CD4-positive, CD25-positive, alpha-beta regulatory T cell (primary cell): ENCODE data around the gene TAL2. TPM values are rescaled to one million over a fixed set of nuclear protein-coding genes. Genes with fewer than 3 reads are reported as not detected.
A peak's percentile ranks its signal among the peaks of the same experiment; 100 is the strongest.
"Not testable (repeated sequence)": the region's sequence is repeated elsewhere in the genome, so short reads cannot be mapped to it uniquely, and the experiment has no call there.

Experiments used
- ATAC-seq, 2 donors: fragments of 150-1000 bp; cut with Tn5 transposase; one replicate each; pipeline ENCODE4 v1.10.0; 2021; ENCODE audit warnings: low read depth in 2 of 2, moderate number of reproducible peaks in 2 of 2, moderate library complexity in 1 of 2
- DNase-seq, 3 donors: peaks; one replicate each; pipeline versions ENCODE4 v3.0.0 to v3.0.0-alpha.2; 2012 to 2022; ENCODE audit warnings: mixed read lengths in 1 of 3
- H3K27ac ChIP-seq: one replicate; pipeline ENCODE4 v1.7.0; 2013; ENCODE audit warnings: mild to moderate bottlenecking, low read length; ENCODE audit not compliant: insufficient read depth, poor library complexity, severe bottlenecking
- H3K27me3 ChIP-seq: one replicate; pipeline ENCODE4 v1.7.0; 2013; ENCODE audit warnings: low read length; ENCODE audit not compliant: control insufficient read depth, insufficient read depth
- H3K36me3 ChIP-seq: one replicate; pipeline ENCODE4 v1.7.0; 2013; ENCODE audit warnings: mild to moderate bottlenecking, low read length, moderate library complexity; ENCODE audit not compliant: control insufficient read depth, insufficient read depth
- H3K4me1 ChIP-seq: 2 replicates; pipeline ENCODE4 v1.7.0; 2013; ENCODE audit warnings: mild to moderate bottlenecking, low read length; ENCODE audit not compliant: insufficient read depth, control insufficient read depth, poor library complexity, severe bottlenecking
- H3K4me3 ChIP-seq: one replicate; pipeline ENCODE4 v1.7.0; 2013; ENCODE audit warnings: low read depth, mild to moderate bottlenecking, low read length, moderate library complexity
- H3K9me3 ChIP-seq, 2 experiments: 1 replicate in 1 of 2; 2 replicates in 1 of 2; pipeline ENCODE4 v1.7.0; 2013; ENCODE audit warnings: low read length in 2 of 2, mild to moderate bottlenecking in 1 of 2, moderate library complexity in 1 of 2; ENCODE audit not compliant: control insufficient read depth in 2 of 2
- H3K27ac Mint-ChIP-seq, 3 donors: one replicate each; pipeline ENCODE4 v1.8.0; 2020 to 2022; ENCODE audit warnings: mild to moderate bottlenecking in 3 of 3, mixed read lengths in 3 of 3, moderate library complexity in 2 of 3
- H3K27me3 Mint-ChIP-seq: one replicate; pipeline ENCODE4 v1.8.0; 2022; ENCODE audit warnings: mild to moderate bottlenecking, mixed read lengths
- H3K36me3 Mint-ChIP-seq: one replicate; pipeline ENCODE4 v1.8.0; 2020; ENCODE audit warnings: mixed read lengths
- H3K4me1 Mint-ChIP-seq, 4 donors: one replicate each; pipeline ENCODE4 v1.8.0; 2020 to 2022; ENCODE audit warnings: mixed read lengths in 4 of 4, mild to moderate bottlenecking in 1 of 4
- H3K4me3 Mint-ChIP-seq, 4 donors: one replicate each; pipeline ENCODE4 v1.8.0; 2020 to 2022; ENCODE audit warnings: mild to moderate bottlenecking in 4 of 4, mixed read lengths in 4 of 4, moderate library complexity in 3 of 4
- H3K9me3 Mint-ChIP-seq, 7 donors: one replicate each; pipeline ENCODE4 v1.8.0; 2020 to 2022; ENCODE audit warnings: mixed read lengths in 7 of 7, mild to moderate bottlenecking in 3 of 7, moderate library complexity in 2 of 7
- polyA plus RNA-seq, 4 donors: library from polyadenylated mRNA; unstranded; fragments of 300-500 nt; fragmentation: Illumina TruSeq; gene quantifications; one replicate each; pipeline ENCODE4 v1.2.3, GENCODE V29; 2021
- total RNA-seq: library from RNA; stranded (reverse); gene quantifications from one replicate; pipeline ENCODE4 v1.2.3, GENCODE V29; 2022

Gene TAL2
- total and polyA plus RNA-seq, 5 donors from 2014 or later = not detected

GRCh38 chr9:105701145-105701544, 38.9 kb downstream of the TAL2 start:
- Histone ChIP-seq H3K36me3 (no peaks in the 10 kb centered on the region), H3K4me3 (no peak overlapping the region), H3K4me1 (no peaks in the 10 kb centered on the region), H3K27ac (no peak overlapping the region), H3K9me3 (no peaks in the 10 kb centered on the region), H3K27me3 (no peaks in the 10 kb centered on the region)
- H3K4me3 Mint-ChIP-seq = no peak overlapping the region
- DNase-seq (no peak), ATAC-seq (no peak)
- H3K27ac Mint-ChIP-seq = peak overlapping the region in 1 of 3 donors; percentile 13
- H3K36me3 Mint-ChIP-seq = peaks cover 2% of the 10 kb centered on the region
- H3K27me3 Mint-ChIP-seq = peaks cover 5% of the 10 kb centered on the region
- H3K9me3 Mint-ChIP-seq = no peaks in the 10 kb centered on the region
- H3K4me1 Mint-ChIP-seq = peaks cover 0 to 36% (median 17%) of the 10 kb centered on the region in 4 donors

- ATAC-seq = no peak
- H3K36me3 Mint-ChIP-seq = peaks cover 4% of the 10 kb centered on the region
- no peak overlapping the region for H3K27ac ChIP-seq
- H3K27me3 Mint-ChIP-seq = peaks cover 5% of the 10 kb centered on the region
- no peaks in the 10 kb centered on the region for H3K27me3 ChIP-seq
- no peak overlapping the region for H3K4me3 Mint-ChIP-seq
- H3K9me3 Mint-ChIP-seq = no peaks in the 10 kb centered on the region
- H3K4me1 ChIP-seq = no peaks in the 10 kb centered on the region
- H3K4me1 Mint-ChIP-seq = peaks cover 0 to 29% (median 16%) of the 10 kb centered on the region in 4 donors
- no peak overlapping the region for H3K4me3 ChIP-seq
- no peak for DNase-seq
- no peaks in the 10 kb centered on the region for H3K9me3 ChIP-seq
- no peak overlapping the region for H3K27ac Mint-ChIP-seq
- H3K36me3 ChIP-seq = no peaks in the 10 kb centered on the region
Observed at GRCh38 chr9:105702207-105702606, 40.0 kb downstream of the TAL2 start.

GRCh38 chr9:105703638-105704037, 41.4 kb downstream of the TAL2 start:
- ATAC-seq, H3K4me3 Mint-ChIP-seq, H3K4me1 ChIP-seq, H3K27ac ChIP-seq, H3K27me3 Mint-ChIP-seq, H3K9me3 Mint-ChIP-seq, H3K27ac Mint-ChIP-seq, H3K4me3 ChIP-seq, DNase-seq, H3K36me3 Mint-ChIP-seq, H3K36me3 ChIP-seq, H3K27me3 ChIP-seq, H3K9me3 ChIP-seq: not testable (repeated sequence)
- peaks cover 9 to 24% (median 18%) of the 10 kb centered on the region in 4 donors for H3K4me1 Mint-ChIP-seq

GRCh38 chr9:105706156-105706555, 43.9 kb downstream of the TAL2 start:
- H3K36me3 Mint-ChIP-seq = peaks cover 11% of the 10 kb centered on the region
- H3K9me3 ChIP-seq = no peaks in the 10 kb centered on the region
- no peak overlapping the region for H3K4me3 Mint-ChIP-seq
- no peaks in the 10 kb centered on the region for H3K4me1 ChIP-seq
- no peak overlapping the region for H3K27ac ChIP-seq
- H3K27ac Mint-ChIP-seq = no peak overlapping the region
- ATAC-seq = no peak
- no peaks in the 10 kb centered on the region for H3K9me3 Mint-ChIP-seq
- DNase-seq = no peak
- H3K4me1 Mint-ChIP-seq = peaks cover 5 to 12% (median 11%) of the 10 kb centered on the region in 4 donors
- H3K27me3 ChIP-seq = no peaks in the 10 kb centered on the region
- no peak overlapping the region for H3K4me3 ChIP-seq
- no peaks in the 10 kb centered on the region for H3K27me3 Mint-ChIP-seq
- H3K36me3 ChIP-seq = no peaks in the 10 kb centered on the region

GRCh38 chr9:105708405-105708804, 46.1 kb downstream of the TAL2 start:
- Mint-ChIP-seq H3K4me1 (peaks cover 4 to 12% (median 6%) of the 10 kb centered on the region in 4 donors), H3K27ac (peak overlapping the region in 1 of 3 donors; percentile 84), H3K4me3 (no peak overlapping the region), H3K27me3 (no peaks in the 10 kb centered on the region), H3K36me3 (peaks cover 11% of the 10 kb centered on the region), H3K9me3 (no peaks in the 10 kb centered on the region)
- no peaks in the 10 kb centered on the region for H3K4me1 ChIP-seq
- no peaks in the 10 kb centered on the region for H3K36me3 ChIP-seq
- no peaks in the 10 kb centered on the region for H3K9me3 ChIP-seq
- ATAC-seq (no peak), DNase-seq (peak in 1 of 3 donors; percentile 35)
- H3K27me3 ChIP-seq = no peaks in the 10 kb centered on the region
- no peak overlapping the region for H3K27ac ChIP-seq
- H3K4me3 ChIP-seq = peak overlapping the region; percentile 21

GRCh38 chr9:105710638-105711037, 48.4 kb downstream of the TAL2 start:
- H3K4me1 ChIP-seq = no peaks in the 10 kb centered on the region
- H3K27me3 Mint-ChIP-seq = no peaks in the 10 kb centered on the region
- peaks cover 11% of the 10 kb centered on the region for H3K36me3 Mint-ChIP-seq
- peaks cover 4 to 13% (median 9%) of the 10 kb centered on the region in 4 donors for H3K4me1 Mint-ChIP-seq
- no peaks in the 10 kb centered on the region for H3K9me3 ChIP-seq
- ATAC-seq (no peak), DNase-seq (no peak)
- no peak overlapping the region for H3K27ac Mint-ChIP-seq
- H3K4me3 ChIP-seq = no peak overlapping the region
- no peak overlapping the region for H3K27ac ChIP-seq
- H3K9me3 Mint-ChIP-seq = no peaks in the 10 kb centered on the region
- no peaks in the 10 kb centered on the region for H3K36me3 ChIP-seq
- H3K27me3 ChIP-seq = no peaks in the 10 kb centered on the region
- H3K4me3 Mint-ChIP-seq = no peak overlapping the region

- Histone ChIP-seq H3K9me3 (no peaks in the 10 kb centered on the region), H3K36me3 (no peaks in the 10 kb centered on the region), H3K27me3 (no peaks in the 10 kb centered on the region), H3K27ac (no peak overlapping the region), H3K4me3 (no peak overlapping the region), H3K4me1 (no peaks in the 10 kb centered on the region)
- DNase-seq = no peak
- Mint-ChIP-seq H3K9me3 (no peaks in the 10 kb centered on the region), H3K27me3 (no peaks in the 10 kb centered on the region), H3K4me1 (peaks cover 4 to 13% (median 9%) of the 10 kb centered on the region in 4 donors), H3K27ac (no peak overlapping the region), H3K36me3 (peaks cover 6% of the 10 kb centered on the region), H3K4me3 (no peak overlapping the region)
- ATAC-seq = no peak
Observed at GRCh38 chr9:105711867-105712266, 49.6 kb downstream of the TAL2 start.

GRCh38 chr9:105712297-105712696, 50.0 kb downstream of the TAL2 start:
- no peaks in the 10 kb centered on the region for H3K9me3 ChIP-seq

More at GRCh38 chr9:105712297-105712696, 50.0 kb downstream of the TAL2 start:
- peaks cover 6% of the 10 kb centered on the region for H3K36me3 Mint-ChIP-seq
- H3K36me3 ChIP-seq = no peaks in the 10 kb centered on the region
- H3K27ac ChIP-seq = no peak overlapping the region
- H3K9me3 Mint-ChIP-seq = no peaks in the 10 kb centered on the region
- no peak overlapping the region for H3K27ac Mint-ChIP-seq
- H3K27me3 Mint-ChIP-seq = no peaks in the 10 kb centered on the region
- H3K4me1 ChIP-seq = no peaks in the 10 kb centered on the region
- ATAC-seq (no peak), DNase-seq (no peak)
- no peak overlapping the region for H3K4me3 ChIP-seq
- no peaks in the 10 kb centered on the region for H3K27me3 ChIP-seq
- peaks cover 4 to 13% (median 9%) of the 10 kb centered on the region in 4 donors for H3K4me1 Mint-ChIP-seq
- H3K4me3 Mint-ChIP-seq = no peak overlapping the region
